Esophagus squamous epithelium (tissue), 5 donors: ENCODE data around the gene CEACAM8. TPM values are rescaled to one million over a fixed set of nuclear protein-coding genes. Genes with fewer than 3 reads are reported as not detected.

Experiments used
- DNase-seq: peaks from one replicate; lab custom pipeline; 2025; lab: John Stamatoyannopoulos, UW
- H3K27ac ChIP-seq, 4 donors: fragments of 200-600 bp; sonication (generic); one replicate each; pipeline ENCODE4 v1.5.1; 2016 to 2019; ENCODE audit warnings: mild to moderate bottlenecking in 1 of 4
- H3K27me3 ChIP-seq, 4 donors: fragments of 200-600 bp; sonication (generic); 1 replicate in 3 of 4; 2 replicates in 1 of 4; pipeline versions ENCODE4 v1.5.1 to v1.6.0; 2017 to 2021; ENCODE audit warnings: antibody characterized with exemption in 1 of 4
- H3K36me3 ChIP-seq, 3 donors: fragments of 200-600 bp; sonication (generic); one replicate each; pipeline ENCODE4 v1.5.1; 2016 to 2019
- H3K4me1 ChIP-seq, 3 donors: fragments of 200-600 bp; sonication (generic); one replicate each; pipeline ENCODE4 v1.5.1; 2017 to 2019
- H3K4me3 ChIP-seq, 4 donors: fragments of 200-600 bp; sonication (generic); 1 replicate in 3 of 4; 2 replicates in 1 of 4; pipeline ENCODE4 v1.5.1; 2016 to 2019; ENCODE audit warnings: mild to moderate bottlenecking in 2 of 4, moderate library complexity in 1 of 4
- H3K9me3 ChIP-seq, 3 donors: fragments of 200-600 bp; sonication (generic); one replicate each; pipeline ENCODE4 v1.5.1; 2016 to 2019
- CTCF ChIP-seq, 6 experiments: fragments of 450-650 bp in 4 of 6; fragments of 200-600 bp in 2 of 6; sonication (generic) in 2 of 6; IDR thresholded peaks; one replicate each; pipeline ENCODE4 v1.5.1; 2016 to 2019; ENCODE audit warnings: antibody characterized with exemption in 6 of 6, mild to moderate bottlenecking in 4 of 6, moderate library complexity in 4 of 6
- POLR2A ChIP-seq, 4 donors: fragments of 450-650 bp; IDR thresholded peaks; one replicate each; pipeline ENCODE4 v1.6.1; 2017; ENCODE audit warnings: antibody characterized with exemption in 4 of 4, mild to moderate bottlenecking in 4 of 4, moderate library complexity in 3 of 4
- WGBS, 2 donors: methylation state at CpG; one replicate each; pipeline ENCODE4 v1.1.5; 2018; 5-methylcytosine and 5-hydroxymethylcytosine counted together
- intact Hi-C: fragments of 100-400 bp; cut with DNase I; formaldehyde crosslinking; loops from one replicate; pipeline ENCODE4 v1.15.0; 2022
- total RNA-seq, 4 donors: library from RNA; depleted of rRNA; stranded (reverse); fragments of >200 nt; gene quantifications; one replicate each; pipeline ENCODE4 v1.1.0, GENCODE V29; 2016
- donor health status: DM: yes; HTN: yes; CAD: no.

The CEACAM8 gene
- total RNA-seq, 4 donors from 2014 or later = not detected

- H3K36me3 ChIP-seq = no peaks in the 10 kb centered on the region
- 64% methylated on average over 4 of the region's 4 CpGs; no CpG with 5 or more reads in 1 of the 2 donors for WGBS, 2 donors
- intact Hi-C loops = no loop called here
Measured at GRCh38 chr19:42548552-42548951, 46.2 kb downstream of the CEACAM8 start.

GRCh38 chr19:42547929-42548328 is 46.8 kb downstream of the CEACAM8 start:
- H3K4me3 ChIP-seq = no peak overlapping the region
- TF ChIP-seq CTCF (IDR thresholded peaks at IDR 0.05) (no peak), POLR2A (IDR thresholded peaks at IDR 0.05) (no peak)
- intact Hi-C loops = no loop called here
- no peaks in the 10 kb centered on the region for H3K4me1 ChIP-seq
- H3K27ac ChIP-seq = no peak overlapping the region
- peaks cover 0 to 18% (median 0%) of the 10 kb centered on the region in 3 donors for H3K9me3 ChIP-seq
- WGBS, 2 donors = 27 to 51% methylated on average over 2 of the region's 2 CpGs
- no peaks in the 10 kb centered on the region for H3K36me3 ChIP-seq
- no peak for DNase-seq
- H3K27me3 ChIP-seq = peaks cover 0 to 11% (median 0%) of the 10 kb centered on the region in 4 donors

More at GRCh38 chr19:42548552-42548951, 46.2 kb downstream of the CEACAM8 start:
- no peaks in the 10 kb centered on the region for H3K4me1 ChIP-seq
- no peak for DNase-seq
- TF ChIP-seq CTCF (IDR thresholded peaks at IDR 0.05) (no peak), POLR2A (IDR thresholded peaks at IDR 0.05) (no peak)
- H3K4me3 ChIP-seq = no peak overlapping the region
- peaks cover 0 to 18% (median 0%) of the 10 kb centered on the region in 3 donors for H3K9me3 ChIP-seq
- H3K27me3 ChIP-seq = peaks cover 0 to 11% (median 0%) of the 10 kb centered on the region in 4 donors
- no peak overlapping the region for H3K27ac ChIP-seq

GRCh38 chr19:42546831-42547500 is 47.8 kb downstream of the CEACAM8 start:
- Histone ChIP-seq H3K36me3 (no peaks in the 10 kb centered on the region), H3K27me3 (peaks cover 0 to 14% (median 0%) of the 10 kb centered on the region in 4 donors), H3K27ac (no peak overlapping the region), H3K4me3 (no peak overlapping the region), H3K4me1 (no peaks in the 10 kb centered on the region), H3K9me3 (peaks cover 0 to 18% (median 0%) of the 10 kb centered on the region in 3 donors)
- intact Hi-C loops = no loop called here
- 63 to 77% methylated on average over 3 to 4 of the region's 4 CpGs for WGBS, 2 donors
- DNase-seq = no peak
- TF ChIP-seq POLR2A (IDR thresholded peaks at IDR 0.05) = no peak
- TF ChIP-seq CTCF (IDR thresholded peaks at IDR 0.05) = no peak

- intact Hi-C loops = no loop called here
Measured at GRCh38 chr19:42544146-42544545, 50.6 kb downstream of the CEACAM8 start.

More at GRCh38 chr19:42544146-42544545, 50.6 kb downstream of the CEACAM8 start:
- Histone ChIP-seq H3K36me3 (no peaks in the 10 kb centered on the region), H3K4me3 (no peak overlapping the region), H3K4me1 (no peaks in the 10 kb centered on the region), H3K27me3 (peaks cover 0 to 9% (median 0%) of the 10 kb centered on the region in 4 donors), H3K27ac (no peak overlapping the region), H3K9me3 (peaks cover 0 to 2% (median 0%) of the 10 kb centered on the region in 3 donors)
- TF ChIP-seq POLR2A (IDR thresholded peaks at IDR 0.05) (no peak), CTCF (IDR thresholded peaks at IDR 0.05) (no peak)
- no peak for DNase-seq
- 79 to 83% methylated on average over 4 of the region's 4 CpGs for WGBS, 2 donors
